KG1 (cell line): ENCODE results near the gene JUN.
A peak's percentile ranks its signal among the peaks of the same experiment; 100 is the strongest.

Experiments used
- DNase-seq: peaks from one replicate; lab custom pipeline; 2025; lab: John Stamatoyannopoulos, UW

Gene JUN

GRCh38 chr1:58783090-58783992 lies 506 bp downstream of the JUN start:
- DNase-seq, result peak; percentile 49

DNA sequence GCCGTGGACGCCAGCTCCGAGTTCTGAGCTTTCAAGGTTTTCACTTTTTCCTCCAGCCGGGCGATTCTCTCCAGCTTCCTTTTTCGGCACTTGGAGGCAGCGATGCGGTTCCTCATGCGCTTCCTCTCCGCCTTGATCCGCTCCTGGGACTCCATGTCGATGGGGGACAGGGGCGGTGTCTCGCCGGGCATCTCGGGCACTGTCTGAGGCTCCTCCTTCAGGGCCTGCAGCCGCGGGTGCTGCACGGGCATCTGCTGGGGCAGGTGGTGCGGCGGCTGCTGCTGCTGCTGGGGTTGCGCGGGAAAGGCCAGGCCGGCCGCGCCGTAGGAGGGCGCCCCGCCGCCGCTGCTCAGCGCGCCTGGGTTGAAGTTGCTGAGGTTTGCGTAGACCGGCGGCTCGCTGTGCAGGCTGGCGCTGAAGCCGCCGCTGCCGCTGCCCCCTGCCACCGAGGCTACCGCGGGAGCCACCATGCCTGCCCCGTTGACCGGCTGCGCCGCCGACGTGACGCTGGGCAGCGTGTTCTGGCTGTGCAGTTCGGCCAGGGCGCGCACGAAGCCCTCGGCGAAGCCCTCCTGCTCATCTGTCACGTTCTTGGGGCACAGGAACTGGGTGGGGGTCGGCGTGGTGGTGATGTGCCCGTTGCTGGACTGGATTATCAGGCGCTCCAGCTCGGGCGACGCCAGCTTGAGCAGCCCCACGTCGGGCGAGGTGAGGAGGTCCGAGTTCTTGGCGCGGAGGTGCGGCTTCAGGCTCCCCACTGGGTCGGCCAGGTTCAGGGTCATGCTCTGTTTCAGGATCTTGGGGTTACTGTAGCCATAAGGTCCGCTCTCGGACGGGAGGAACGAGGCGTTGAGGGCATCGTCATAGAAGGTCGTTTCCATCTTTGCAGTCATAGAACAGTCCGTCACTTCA lies 1.4 kb downstream of the JUN start:
- DNase-seq, result peak; percentile 59

DNA sequence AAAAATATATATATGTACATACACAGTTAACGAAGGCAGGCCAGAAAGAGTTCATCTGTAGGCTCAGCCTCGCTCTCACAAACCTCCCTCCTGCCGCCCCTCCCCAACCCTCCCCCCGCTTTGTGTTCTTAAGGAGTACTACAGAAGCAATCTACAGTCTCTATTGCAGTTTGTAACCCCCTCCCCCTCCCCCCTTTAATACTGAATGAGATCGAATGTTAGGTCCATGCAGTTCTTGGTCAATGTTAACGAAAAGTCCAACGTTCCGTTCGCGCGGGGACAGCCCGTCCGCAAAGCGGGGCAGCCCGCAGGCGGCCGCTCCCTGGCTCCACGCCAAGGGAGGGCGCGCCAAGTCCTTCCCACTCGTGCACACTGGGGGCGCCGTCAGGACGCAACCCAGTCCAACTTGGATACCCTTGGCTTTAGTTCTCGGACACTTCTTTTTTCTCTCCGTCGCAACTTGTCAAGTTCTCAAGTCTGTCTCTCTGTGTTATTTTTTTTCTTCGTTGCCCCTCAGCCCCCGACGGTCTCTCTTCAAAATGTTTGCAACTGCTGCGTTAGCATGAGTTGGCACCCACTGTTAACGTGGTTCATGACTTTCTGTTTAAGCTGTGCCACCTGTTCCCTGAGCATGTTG lies 2.2 kb downstream of the JUN start:
- peak; percentile 41 for DNase-seq

- DNase-seq, result no peak
Measured at GRCh38 chr1:58780836-58781452, 2.9 kb downstream of the JUN start.

- no peak for DNase-seq
Measured at GRCh38 chr1:58780411-58780810, 3.4 kb downstream of the JUN start.

- no peak for DNase-seq
Measured at GRCh38 chr1:58779801-58780382, 4.0 kb downstream of the JUN start.

DNA sequence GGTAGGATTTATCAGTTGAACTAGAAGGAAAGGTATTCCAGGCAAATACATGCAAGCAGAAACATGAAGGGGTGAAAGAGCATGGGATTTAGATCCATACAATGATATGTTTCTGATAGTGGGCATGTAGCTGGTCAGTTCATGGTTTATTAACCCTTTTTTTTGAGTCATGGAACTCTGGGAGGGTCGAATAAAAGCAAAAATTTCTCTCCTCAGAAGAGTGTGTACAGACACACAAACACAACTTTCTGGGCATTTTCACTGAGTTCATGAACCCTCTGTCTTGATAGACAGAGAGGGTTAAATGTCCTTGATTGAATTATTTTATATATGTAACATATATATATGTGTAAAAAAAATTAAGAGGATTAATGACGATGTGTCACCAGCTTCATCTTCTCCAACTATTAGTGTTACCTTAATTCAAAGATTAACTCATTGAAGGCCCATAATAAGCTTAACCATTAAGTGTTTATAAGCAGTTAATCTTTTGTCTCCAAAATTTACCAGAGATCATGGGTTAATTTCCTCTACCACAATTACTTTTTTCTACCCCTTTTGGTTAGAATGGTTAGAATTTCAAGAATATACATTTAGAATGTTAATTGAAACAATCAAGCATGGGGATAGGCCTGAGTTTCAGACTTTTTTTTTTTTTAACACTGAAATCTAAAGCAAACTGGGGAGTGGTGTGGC lies 4.6 kb downstream of the JUN start:
- no peak for DNase-seq

GRCh38 chr1:58778385-58779000 lies 5.4 kb downstream of the JUN start:
- DNase-seq, result no peak

DNA sequence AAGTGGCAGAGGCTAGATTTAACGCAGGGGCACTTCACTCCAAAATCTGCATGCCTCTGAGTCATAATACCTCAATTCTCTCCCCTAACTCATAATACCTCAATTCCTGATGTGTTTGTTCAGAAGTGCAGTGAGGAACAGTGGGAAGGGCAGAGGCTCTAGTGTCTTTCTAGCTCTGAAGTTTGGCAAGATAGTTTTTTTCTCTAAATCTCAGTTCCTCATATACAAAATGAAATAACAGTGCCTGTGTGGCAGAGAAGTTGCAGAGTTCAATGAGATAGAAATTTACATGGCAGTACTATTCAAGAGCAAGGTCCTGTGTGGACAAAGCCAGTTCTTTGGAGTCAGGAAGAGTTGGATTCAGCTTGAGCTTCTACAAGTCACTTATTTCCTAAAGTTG lies 9.8 kb downstream of the JUN start:
- DNase-seq, result no peak

DNA sequence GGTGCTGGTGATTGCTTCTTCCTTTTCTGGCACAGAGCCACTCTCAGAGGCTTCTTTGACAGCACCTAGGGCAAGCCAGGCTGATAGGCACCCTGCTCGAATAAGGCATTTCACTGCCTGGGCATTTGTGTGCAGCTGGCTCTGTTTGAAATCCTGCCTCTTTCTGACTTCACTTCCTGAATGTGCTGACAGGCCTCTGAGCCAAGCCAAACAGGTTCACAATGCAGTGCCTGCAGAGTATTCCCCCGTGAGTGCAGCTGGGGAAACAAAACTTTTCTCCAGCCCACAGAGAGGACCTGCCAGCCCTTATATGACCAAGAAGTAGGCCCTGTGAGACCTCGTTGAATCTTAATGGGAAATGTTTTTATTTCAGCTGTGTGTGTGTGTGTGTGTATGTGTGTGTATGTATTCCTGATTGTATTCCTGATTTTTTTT lies 10.4 kb downstream of the JUN start:
- no peak for DNase-seq

DNA sequence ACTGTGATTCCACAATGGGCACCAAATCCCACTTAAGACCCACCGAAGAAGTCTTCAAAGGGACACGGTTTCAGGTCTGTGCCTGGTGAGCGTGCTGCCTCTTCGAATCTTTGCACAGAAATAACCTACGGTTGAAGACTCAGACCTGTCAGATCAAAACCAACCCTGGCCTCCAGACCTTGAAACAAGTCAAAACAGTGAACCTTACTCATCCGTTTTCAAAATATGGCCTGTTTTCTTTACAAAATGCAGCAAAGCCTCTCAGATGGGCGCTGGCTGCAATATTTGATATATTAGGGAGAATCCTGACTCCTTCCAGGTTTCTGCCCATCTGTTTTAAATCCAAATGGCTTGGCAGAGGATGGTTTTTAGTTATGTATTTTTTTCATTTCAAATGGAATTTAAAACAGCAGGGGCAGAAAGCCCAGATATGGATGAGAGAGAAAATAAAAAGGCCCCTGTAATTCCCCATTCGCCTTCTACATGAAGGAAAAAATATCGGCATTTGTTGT lies 14.0 kb downstream of the JUN start:
- DNase-seq, result no peak

GRCh38 chr1:58768971-58769808 lies 14.7 kb downstream of the JUN start:
- DNase-seq, result no peak

DNA sequence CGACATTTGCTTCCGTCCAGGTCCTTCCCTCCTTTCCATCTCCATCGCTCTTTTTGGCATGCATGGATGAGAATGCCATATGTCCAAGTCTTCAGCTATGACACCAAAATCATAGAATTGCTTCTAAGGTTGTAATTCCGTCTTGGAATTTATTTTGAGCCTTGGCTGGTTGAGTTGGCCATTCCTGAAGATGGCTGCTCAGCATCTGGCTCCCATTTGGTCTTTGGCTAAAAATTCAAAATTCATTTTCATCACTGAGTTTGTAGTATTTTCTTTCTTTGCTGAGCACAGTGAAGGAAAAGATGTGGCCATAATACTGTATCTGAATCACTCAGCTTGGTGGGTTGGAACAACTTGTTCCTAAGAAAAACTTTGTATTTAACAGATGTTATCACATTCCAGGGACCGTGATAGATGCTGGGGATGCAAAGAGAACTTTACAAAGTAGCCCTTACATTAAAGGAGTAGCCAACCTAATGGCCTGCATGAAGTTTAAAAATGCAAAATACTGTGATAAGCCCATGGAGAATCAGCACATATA lies 15.6 kb downstream of the JUN start:
- DNase-seq, result no peak

GRCh38 chr1:58767143-58767542 lies 16.7 kb downstream of the JUN start:
- DNase-seq, result no peak

DNA sequence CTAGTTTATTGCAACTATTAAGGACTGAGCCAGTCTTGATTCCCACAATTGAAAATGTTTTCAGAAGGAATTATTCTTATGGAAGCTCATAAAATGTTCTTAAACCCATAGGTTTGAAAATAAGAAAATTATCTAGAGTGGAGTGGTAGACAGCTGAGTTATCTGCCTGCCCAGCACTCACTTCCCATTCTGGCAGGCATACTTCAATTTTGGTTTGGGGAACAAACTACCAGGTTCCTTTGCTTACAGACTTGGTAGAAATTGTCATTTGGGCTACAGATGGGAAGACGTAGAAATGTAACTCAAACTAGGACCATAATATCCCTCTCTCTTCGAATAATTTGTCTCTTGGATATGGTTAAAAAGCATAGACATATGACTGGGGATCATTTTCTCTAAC lies 18.4 kb downstream of the JUN start:
- DNase-seq, result no peak

- DNase-seq, result no peak
Measured at GRCh38 chr1:58765006-58765405, 18.8 kb downstream of the JUN start.

DNA sequence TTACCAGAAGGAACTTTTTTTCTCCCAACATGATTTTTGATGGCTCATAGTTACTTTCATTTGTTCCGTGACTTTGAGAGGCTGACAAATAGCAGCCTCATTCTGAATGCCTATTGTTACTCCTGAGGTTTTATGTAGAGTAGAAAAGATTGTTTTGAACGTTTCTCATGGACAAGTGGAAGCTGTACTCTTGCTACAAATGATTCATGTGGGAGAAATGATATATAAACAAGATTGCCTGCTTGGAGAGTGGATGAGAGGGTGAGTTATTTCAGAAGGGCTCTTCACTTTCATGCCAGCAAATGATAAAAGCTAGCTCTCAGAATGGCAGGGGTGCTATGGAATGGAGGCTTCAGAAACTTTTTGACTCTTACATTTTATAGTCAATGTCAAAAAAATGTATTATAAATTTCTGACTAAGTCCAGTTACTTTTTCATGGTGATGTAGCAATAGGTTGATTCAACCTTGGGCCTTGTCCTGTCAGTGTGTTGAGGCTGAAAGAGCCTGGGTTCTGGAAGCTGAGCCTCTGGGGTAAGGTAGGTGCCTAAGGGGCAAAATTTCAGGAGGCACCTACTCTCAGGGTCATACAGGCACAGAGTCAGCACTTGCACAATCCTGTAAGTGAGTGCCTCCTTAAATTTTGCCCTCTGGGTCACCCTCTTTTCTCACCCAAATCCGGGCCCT lies 19.4 kb downstream of the JUN start:
- no peak for DNase-seq

DNA sequence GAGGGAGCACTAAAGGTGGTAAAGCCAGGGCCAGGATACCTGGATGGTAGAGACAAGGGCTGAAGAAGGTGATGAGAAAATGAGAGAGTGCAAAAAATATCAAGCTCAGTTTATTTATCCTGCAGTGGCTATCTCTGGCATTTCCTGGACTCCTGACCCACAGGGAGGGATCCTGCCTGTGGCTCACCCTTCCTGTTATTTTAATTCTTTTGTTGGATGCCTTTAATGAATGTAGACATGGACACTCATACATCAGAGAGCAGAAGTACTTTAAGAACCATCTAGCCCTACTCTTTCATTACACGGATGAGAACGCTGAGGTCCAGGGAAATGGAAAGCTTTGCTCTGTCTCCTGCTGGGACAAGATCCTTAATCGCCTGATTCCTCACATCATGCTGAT lies 20.6 kb downstream of the JUN start:
- DNase-seq, result no peak

DNA sequence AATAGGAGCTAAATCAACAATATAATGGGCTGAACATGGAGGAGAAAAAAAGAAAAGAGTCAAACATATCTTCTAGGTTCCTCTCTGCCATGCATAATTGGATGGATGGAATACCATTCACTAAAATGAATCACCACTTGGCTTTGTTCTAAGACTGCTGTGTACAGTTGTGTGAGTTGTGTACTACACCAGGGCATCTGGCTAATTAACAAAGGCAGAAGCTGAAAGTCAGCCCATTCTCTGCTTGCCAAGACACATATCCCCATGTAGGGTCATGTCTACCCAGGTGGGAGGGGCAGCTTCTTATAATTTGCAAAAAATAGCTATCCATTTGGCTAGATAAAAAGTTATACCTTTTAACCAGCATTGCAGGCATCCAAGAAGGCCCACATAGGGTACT lies 21.0 kb downstream of the JUN start:
- DNase-seq, result no peak
